GM13976 (cell line): Measurements from ENCODE around the gene FAXC.

Experiments used
- DNase-seq: peaks from one replicate; pipeline ENCODE4 v3.0.0; 2012; ENCODE audit warnings: low spot score
- CTCF ChIP-seq: IDR thresholded peaks from 2 replicates; pipeline ENCODE4 v1.5.1; 2012; ENCODE audit warnings: borderline replicate concordance, mild to moderate bottlenecking; ENCODE audit not compliant: insufficient read depth; ENCODE audit errors: extremely low read depth, missing control alignments, control extremely low read depth
- in situ Hi-C: fragments of 300-500 bp; cut with MboI; formaldehyde crosslinking; loops from one replicate; pipeline ENCODE4 v1.12.0; 2022; ENCODE audit warnings: low sequenced_read_pairs, mixed read lengths, inconsistent platforms; ENCODE audit not compliant: unreplicated experiment

FAXC gene

GRCh38 chr6:99356641-99357040 lies 7.2 kb upstream of the FAXC start:
- no peak for TF ChIP-seq CTCF
- in situ Hi-C loops = no loop called here
- no peak for DNase-seq

- no peak for DNase-seq
- TF ChIP-seq CTCF = no peak
- in situ Hi-C loops = no loop called here
Observed at GRCh38 chr6:99354983-99355382, 5.5 kb upstream of the FAXC start.

- TF ChIP-seq CTCF = no peak
- in situ Hi-C loops = no loop called here
- no peak for DNase-seq
Observed at GRCh38 chr6:99353126-99353525, 3.7 kb upstream of the FAXC start.

- in situ Hi-C loops = no loop called here
- no peak for TF ChIP-seq CTCF
- DNase-seq = no peak
Observed at GRCh38 chr6:99350573-99350972, 1.1 kb upstream of the FAXC start.

- no peak for DNase-seq
- no peak for TF ChIP-seq CTCF
- in situ Hi-C loops = loop anchor here (25.0 kb wide), 1 partner anchor 389 kb away; no protein-coding TSS in a partner anchor
Observed at GRCh38 chr6:99348288-99349170, 945 bp downstream of the FAXC start.

GRCh38 chr6:99347804-99348203 lies 1.7 kb downstream of the FAXC start:
- DNase-seq = no peak
- in situ Hi-C loops = loop anchor here (25.0 kb wide), 1 partner anchor 389 kb away; no protein-coding TSS in a partner anchor
- no peak for TF ChIP-seq CTCF
